K562 (cell line): ENCODE results near the gene SKOR1. TPM values are rescaled to one million over a fixed set of nuclear protein-coding genes. Genes with fewer than 3 reads are reported as not detected.
A peak's percentile ranks its signal among the peaks of the same experiment; 100 is the strongest.

ENCODE experiments used
- ARID2 ChIP-seq: fragments of 450-650 bp; IDR thresholded peaks from 2 replicates; pipeline ENCODE4 v1.6.1; 2017; ENCODE audit warnings: antibody characterized with exemption, mild to moderate bottlenecking
- CHD1 ChIP-seq: fragments of 200-600 bp; sonication (generic); IDR thresholded peaks from one replicate; pipeline ENCODE4 v1.6.1; 2012; ENCODE audit warnings: mild to moderate bottlenecking, moderate library complexity, low read length, inconsistent platforms
- CXXC5 ChIP-seq: fragments of 250-450 bp; sonication (Bioruptor Pico); IDR thresholded peaks from 2 replicates; pipeline ENCODE4 v1.8.0; 2022; ENCODE audit warnings: inconsistent platforms, mild to moderate bottlenecking, moderate library complexity
- DEAF1 ChIP-seq: fragments of 450-650 bp; formaldehyde crosslinking; IDR thresholded peaks from 2 replicates; pipeline ENCODE4 v1.4.0; 2020; ENCODE audit warnings: mild to moderate bottlenecking, moderate library complexity
- FOXP1 ChIP-seq: sonication (generic); formaldehyde crosslinking; IDR thresholded peaks from 2 replicates; pipeline ENCODE4 v1.8.0; 2022; ENCODE audit warnings: mild to moderate bottlenecking, missing genetic modification reagents
- GABPB1 ChIP-seq: sonication (generic); formaldehyde crosslinking; IDR thresholded peaks from 2 replicates; pipeline ENCODE4 v1.8.0; 2022; ENCODE audit warnings: mild to moderate bottlenecking, missing genetic modification reagents
- GATAD2B ChIP-seq: fragments of 450-650 bp; IDR thresholded peaks from 2 replicates; pipeline ENCODE4 v1.6.1; 2017; ENCODE audit warnings: mild to moderate bottlenecking, borderline replicate concordance
- LCOR ChIP-seq: sonication (generic); formaldehyde crosslinking; IDR thresholded peaks from 2 replicates; pipeline ENCODE4 v1.8.0; 2022; ENCODE audit warnings: mild to moderate bottlenecking, missing genetic modification reagents
- NFXL1 ChIP-seq: fragments of 450-650 bp; formaldehyde crosslinking; IDR thresholded peaks from 2 replicates; pipeline ENCODE4 v1.4.0; 2021; ENCODE audit warnings: mild to moderate bottlenecking
- RAD21 ChIP-seq, 2 experiments: fragments of 250-450 bp in 1 of 2; fragments of 450-650 bp in 1 of 2; sonication (Bioruptor Pico) in 1 of 2; formaldehyde crosslinking in 1 of 2; IDR thresholded peaks in 1 of 2; conservative IDR thresholded peaks in 1 of 2; 2 replicates each; pipeline versions ENCODE4 v1.4.0 to v1.8.0; 2020 to 2022; ENCODE audit warnings: mild to moderate bottlenecking in 2 of 2, moderate library complexity in 1 of 2
- TFAP4 ChIP-seq: sonication (generic); formaldehyde crosslinking; IDR thresholded peaks from 2 replicates; pipeline ENCODE4 v1.8.0; 2022; ENCODE audit warnings: missing genetic modification reagents, mild to moderate bottlenecking, moderate library complexity, borderline replicate concordance
- UBTF ChIP-seq, 2 experiments: IDR thresholded peaks; 2 replicates each; pipeline ENCODE4 v1.6.1; 2012; ENCODE audit warnings: improper control_type of control experiment in 2 of 2, low read depth in 2 of 2, low read length in 2 of 2, borderline replicate concordance in 1 of 2
- XRCC5 ChIP-seq: fragments of 200-400 bp; formaldehyde crosslinking; IDR thresholded peaks from 2 replicates; pipeline ENCODE4 v1.6.1; 2017; ENCODE audit warnings: low read depth, mild to moderate bottlenecking, low read length
- ZNF644 ChIP-seq: fragments of 200-800 bp; sonication (Bioruptor generic); IDR thresholded peaks from 2 replicates; pipeline ENCODE4 v1.6.1; 2016; ENCODE audit warnings: low read depth, missing genetic modification characterization, missing compliant biosample characterization
- polyA plus RNA-seq, 8 experiments: library from polyadenylated mRNA; depleted of rRNA in 4 of 8; stranded (reverse) in 5 of 8; unstranded in 3 of 8; fragments of >200 nt; fragmentation: Nextera tagmentation in 2 of 8; fragmentation: Illumina TruSeq in 1 of 8; extraction: Ambion mirVana in 2 of 8; extraction: Trizol in 1 of 8; gene quantifications; 2 replicates each; pipeline versions ENCODE4 v1.2.1 to v1.2.3, GENCODE V29; 2011 to 2014; ENCODE audit warnings: inconsistent platforms in 1 of 8, missing spikeins in 1 of 8
- total RNA-seq, 7 experiments: library from RNA; depleted of rRNA in 6 of 7; stranded (reverse); fragments of >200 nt in 6 of 7; fragmentation: Illumina TruSeq in 2 of 7; extraction: Trizol in 2 of 7; gene quantifications; 2 replicates each; pipeline versions ENCODE4 v1.2.1 to v1.2.3, GENCODE V29; 2011 to 2021; ENCODE audit warnings: low replicate concordance in 1 of 7

The SKOR1 gene
- total and polyA plus RNA-seq, 9 of the 15 experiments (the other 6 are each of a cell fraction or from before 2014, with no cell fraction given) = 0.04 to 0.41 (median 0.09) TPM; not detected in 3

GRCh38 chr15:67833710-67834511 lies 8.6 kb downstream of the SKOR1 start (continued):
- TF ChIP-seq LCOR (CRISPR knock-in tag) (0 out of 2 replicates have a peak, but pooled peaks have one; percentile 19), DEAF1 (peak; percentile 75), UBTF (IDR thresholded peaks at IDR 0.05; ENCODE audit: borderline replicate concordance in 1 of 2, low read depth in 2 of 2, low read length in 2 of 2) (peak; percentile 69 to 73; a peak in 1 of 4 replicates), CXXC5 (peak; percentile 24; the same call in 1 of the 2 replicates), CHD1 (no peak), FOXP1 (CRISPR knock-in tag) (peak; percentile 58; the same call in 1 of the 2 replicates), GABPB1 (CRISPR knock-in tag) (0 out of 2 replicates have a peak, but pooled peaks have one; percentile 22), XRCC5 (peak; percentile 22; the same call in 1 of the 2 replicates), ZNF644 (no peak), TFAP4 (CRISPR knock-in tag) (peak; percentile 40; the same call in 1 of the 2 replicates), RAD21 (CRISPR knock-in tag; conservative IDR thresholded peaks at IDR 0.05 in 1 of 2, IDR thresholded peaks at IDR 0.05 in 1 of 2) (peak; percentile 90 to 91), ARID2 (peak; percentile 65), NFXL1 (CRISPR knock-in tag) (no peak), GATAD2B (peak; percentile 48; the same call in 1 of the 2 replicates)
